ENCODE data around the gene GPR157. TPM values are rescaled to one million over a fixed set of nuclear protein-coding genes. Genes with fewer than 3 reads are reported as not detected.

GPR157 gene
- total RNA-seq, 4 donors from 2014 or later, result 2.8 to 4.4 (median 4.0) TPM

GRCh38 chr1:9093581-9093980 is 35.3 kb downstream of the GPR157 start:
- 67 to 70% methylated on average over 5 to 6 of the region's 6 CpGs for WGBS, 2 donors (ENCODE audit: low coverage in 1 of 2)
- Histone ChIP-seq H3K4me1 (no peaks in the 10 kb centered on the region), H3K27me3 (no peaks in the 10 kb centered on the region), H3K9me3 (peaks cover 0 to 12% (median 0%) of the 10 kb centered on the region in 3 donors), H3K27ac (no peak overlapping the region), H3K4me3 (no peak overlapping the region), H3K36me3 (no peaks in the 10 kb centered on the region)
- ATAC-seq, result no peak
- TF ChIP-seq CTCF (IDR thresholded peaks at IDR 0.05) (no peak), EP300 (IDR thresholded peaks at IDR 0.05) (no peak), POLR2A (IDR thresholded peaks at IDR 0.05) (no peak)

- H3K4me3 ChIP-seq, result no peak overlapping the region
- no peaks in the 10 kb centered on the region for H3K4me1 ChIP-seq
- H3K27me3 ChIP-seq, result no peaks in the 10 kb centered on the region
- peaks cover 0 to 12% (median 0%) of the 10 kb centered on the region in 3 donors for H3K9me3 ChIP-seq
- no peak for ATAC-seq
- WGBS, 2 donors (ENCODE audit: low coverage in 1 of 2), result 49 to 80% methylated on average over 3 to 6 of the region's 6 CpGs
- no peak overlapping the region for H3K27ac ChIP-seq
- no peaks in the 10 kb centered on the region for H3K36me3 ChIP-seq
- no peak for TF ChIP-seq EP300 (IDR thresholded peaks at IDR 0.05)
- TF ChIP-seq CTCF (IDR thresholded peaks at IDR 0.05), result no peak
- no peak for TF ChIP-seq POLR2AphosphoS5 (IDR thresholded peaks at IDR 0.05)
- no peak for TF ChIP-seq POLR2A (IDR thresholded peaks at IDR 0.05)
Observed at GRCh38 chr1:9093091-9093490, 35.8 kb downstream of the GPR157 start.

GRCh38 chr1:9088807-9089206 is 40.1 kb downstream of the GPR157 start:
- no peaks in the 10 kb centered on the region for H3K9me3 ChIP-seq
- no peak overlapping the region for H3K4me3 ChIP-seq
- no peaks in the 10 kb centered on the region for H3K36me3 ChIP-seq
- H3K27me3 ChIP-seq, result no peaks in the 10 kb centered on the region
- 75 to 93% methylated on average over 2 to 4 of the region's 4 CpGs for WGBS, 2 donors (ENCODE audit: low coverage in 1 of 2)
- no peak for TF ChIP-seq POLR2A (IDR thresholded peaks at IDR 0.05)
- TF ChIP-seq POLR2AphosphoS5 (IDR thresholded peaks at IDR 0.05), result no peak
- no peak for TF ChIP-seq EP300 (IDR thresholded peaks at IDR 0.05)
- no peak for TF ChIP-seq CTCF (IDR thresholded peaks at IDR 0.05)
- peaks cover 5 to 21% (median 6%) of the 10 kb centered on the region in 3 donors for H3K4me1 ChIP-seq
- no peak overlapping the region for H3K27ac ChIP-seq
- no peak for ATAC-seq

- TF ChIP-seq EP300 (IDR thresholded peaks at IDR 0.05) (no peak), POLR2A (IDR thresholded peaks at IDR 0.05) (no peak), POLR2AphosphoS5 (IDR thresholded peaks at IDR 0.05) (no peak), CTCF (IDR thresholded peaks at IDR 0.05) (no peak)
Observed at GRCh38 chr1:9087411-9088125, 41.3 kb downstream of the GPR157 start.

GRCh38 chr1:9086796-9087195 is 42.1 kb downstream of the GPR157 start:
- no peaks in the 10 kb centered on the region for H3K27me3 ChIP-seq
- H3K27ac ChIP-seq, result no peak overlapping the region
- whole genome bisulfite sequencing, 2 donors (ENCODE audit: low coverage in 1 of 2), result 74 to 75% methylated on average over 2 of the region's 2 CpGs
- no peaks in the 10 kb centered on the region for H3K36me3 ChIP-seq
- no peak overlapping the region for H3K4me3 ChIP-seq
- H3K9me3 ChIP-seq, result no peaks in the 10 kb centered on the region
- peaks cover 5 to 21% (median 6%) of the 10 kb centered on the region in 3 donors for H3K4me1 ChIP-seq
- ATAC-seq, result no peak
- no peak for TF ChIP-seq EP300 (IDR thresholded peaks at IDR 0.05)
- no peak for TF ChIP-seq POLR2A (IDR thresholded peaks at IDR 0.05)
- TF ChIP-seq CTCF (IDR thresholded peaks at IDR 0.05), result no peak
- TF ChIP-seq POLR2AphosphoS5 (IDR thresholded peaks at IDR 0.05), result no peak

More at GRCh38 chr1:9087411-9088125, 41.3 kb downstream of the GPR157 start:
- Histone ChIP-seq H3K4me3 (no peak overlapping the region), H3K36me3 (no peaks in the 10 kb centered on the region), H3K9me3 (no peaks in the 10 kb centered on the region), H3K27ac (no peak overlapping the region), H3K4me1 (peaks cover 5 to 21% (median 6%) of the 10 kb centered on the region in 3 donors), H3K27me3 (no peaks in the 10 kb centered on the region)
- no peak for ATAC-seq
- WGBS, 2 donors (ENCODE audit: low coverage in 1 of 2), result 79 to 85% methylated on average over 7 to 9 of the region's 12 CpGs
